Neural progenitor cell (in vitro differentiated cells): ENCODE data around the gene PIP4K2A.

ENCODE experiments used
- CTCF ChIP-seq: fragments of 200-600 bp; sonication (generic); IDR thresholded peaks from 2 replicates; pipeline ENCODE4 v1.5.1; 2017; ENCODE audit warnings: antibody characterized with exemption, mild to moderate bottlenecking
- EZH2 ChIP-seq: fragments of 200-600 bp; sonication (generic); IDR thresholded peaks from 2 replicates; pipeline ENCODE4 v1.6.1; 2017; ENCODE audit warnings: antibody characterized with exemption, mild to moderate bottlenecking, moderate library complexity

GRCh38 chr10:22733992-22734391 lies 19.6 kb upstream of the PIP4K2A start:
- TF ChIP-seq CTCF (no peak), EZH2 (no peak)
